Upper lobe of left lung (tissue), 6 donors: ENCODE data around the gene RYR1. TPM values are rescaled to one million over a fixed set of nuclear protein-coding genes. Genes with fewer than 3 reads are reported as not detected.
"Not testable (repeated sequence)": the region's sequence is repeated elsewhere in the genome, so short reads cannot be mapped to it uniquely, and the experiment has no call there.

Source experiments
- ATAC-seq, 2 donors: fragments of 200-7000 bp; cut with Tn5 transposase; one replicate each; pipeline ENCODE4 v1.9.1; 2022; ENCODE audit warnings: mild to moderate bottlenecking in 2 of 2, moderate library complexity in 2 of 2; ENCODE audit not compliant: low FRiP score in 2 of 2
- DNase-seq, 2 donors: peaks; one replicate each; pipeline ENCODE4 v3.0.0-alpha.2; 2019 to 2020
- H3K27ac ChIP-seq, 4 donors: fragments of 200-600 bp; sonication (generic); one replicate each; pipeline ENCODE4 v1.5.1; 2016 to 2019
- H3K27me3 ChIP-seq, 4 donors: fragments of 200-600 bp; sonication (generic); one replicate each; pipeline ENCODE4 v1.5.1; 2017 to 2019
- H3K36me3 ChIP-seq, 4 donors: fragments of 200-600 bp; sonication (generic); one replicate each; pipeline ENCODE4 v1.5.1; 2016 to 2019
- H3K4me1 ChIP-seq, 4 donors: fragments of 200-600 bp; sonication (generic); one replicate each; pipeline ENCODE4 v1.5.1; 2018 to 2019
- H3K4me3 ChIP-seq, 4 donors: fragments of 200-600 bp; sonication (generic); one replicate each; pipeline ENCODE4 v1.5.1; 2017 to 2019; ENCODE audit warnings: mild to moderate bottlenecking in 2 of 4, moderate library complexity in 1 of 4
- H3K9me3 ChIP-seq, 4 donors: fragments of 200-600 bp; sonication (generic); one replicate each; pipeline ENCODE4 v1.5.1; 2018 to 2019
- EP300 ChIP-seq, 4 donors: sonication (generic); formaldehyde crosslinking; IDR thresholded peaks; one replicate each; pipeline ENCODE4 v1.5.1; 2017; ENCODE audit warnings: antibody characterized with exemption in 4 of 4, control low read depth in 2 of 4
- POLR2A ChIP-seq, 4 donors: fragments of 450-650 bp; IDR thresholded peaks; one replicate each; pipeline ENCODE4 v1.5.1; 2016 to 2017; ENCODE audit warnings: antibody characterized with exemption in 4 of 4, mild to moderate bottlenecking in 2 of 4
- POLR2AphosphoS5 ChIP-seq, 2 donors: sonication (generic); formaldehyde crosslinking; IDR thresholded peaks; one replicate each; pipeline ENCODE4 v1.5.1; 2017; ENCODE audit warnings: antibody characterized with exemption in 2 of 2
- WGBS, 2 donors: methylation state at CpG; one replicate each; pipeline ENCODE4 v1.1.5; 2017 to 2018; 5-methylcytosine and 5-hydroxymethylcytosine counted together
- total RNA-seq, 6 donors: library from RNA; depleted of rRNA in 4 of 6; stranded (reverse); fragments of >200 nt in 4 of 6; gene quantifications; one replicate each; pipeline versions ENCODE4 v1.1.0 to v1.2.1, GENCODE V29; 2016 to 2021
- TF ChIP-seq, protein P1 (sequence below), 6 experiments: fragments of 450-650 bp in 4 of 6; fragments of 200-600 bp in 2 of 6; sonication (generic) in 2 of 6; IDR thresholded peaks; one replicate each; pipeline ENCODE4 v1.5.1; 2016 to 2019; ENCODE audit warnings: antibody characterized with exemption in 6 of 6
- donor health status: DM: no; HTN: no; CAD: no; lungs with moderate emphysema.
- donor health status: DM: no; HTN: yes; CAD: no; lungs with severe emphysema.

The RYR1 gene
- total RNA-seq, 6 donors from 2014 or later, result 1.1 to 22.0 (median 5.5) TPM

DNA sequence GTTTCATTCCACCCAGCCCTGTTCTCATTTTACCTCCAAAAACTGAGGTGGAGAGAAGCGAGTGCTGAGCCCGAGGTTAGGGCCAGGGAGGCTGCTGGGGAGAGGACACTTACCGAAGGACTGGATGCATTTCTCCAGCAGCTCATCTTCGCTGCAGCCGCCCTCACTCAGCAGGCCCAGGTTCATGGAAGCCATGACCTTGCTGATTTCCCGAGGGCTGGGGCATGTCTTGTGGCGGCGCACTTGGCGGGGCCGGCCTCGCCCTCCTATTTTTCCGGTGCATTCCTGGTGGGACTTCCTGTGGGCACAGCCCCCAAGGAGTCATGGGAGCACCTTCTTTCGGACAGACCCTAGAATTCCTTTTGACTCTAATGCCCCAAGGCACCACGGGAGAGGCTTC is 11.6 kb upstream of the RYR1 start:
- 74 to 81% methylated on average over 11 to 14 of the region's 14 CpGs for WGBS, 2 donors
- ATAC-seq (no peak), DNase-seq (no peak)
- Histone ChIP-seq H3K36me3 (no peaks in the 10 kb centered on the region), H3K27ac (no peak overlapping the region), H3K4me1 (peaks cover 13 to 21% (median 15%) of the 10 kb centered on the region in 4 donors), H3K27me3 (peaks cover 0 to 3% (median 0%) of the 10 kb centered on the region in 4 donors), H3K4me3 (no peak overlapping the region), H3K9me3 (no peaks in the 10 kb centered on the region)
- TF ChIP-seq, protein P1, sequence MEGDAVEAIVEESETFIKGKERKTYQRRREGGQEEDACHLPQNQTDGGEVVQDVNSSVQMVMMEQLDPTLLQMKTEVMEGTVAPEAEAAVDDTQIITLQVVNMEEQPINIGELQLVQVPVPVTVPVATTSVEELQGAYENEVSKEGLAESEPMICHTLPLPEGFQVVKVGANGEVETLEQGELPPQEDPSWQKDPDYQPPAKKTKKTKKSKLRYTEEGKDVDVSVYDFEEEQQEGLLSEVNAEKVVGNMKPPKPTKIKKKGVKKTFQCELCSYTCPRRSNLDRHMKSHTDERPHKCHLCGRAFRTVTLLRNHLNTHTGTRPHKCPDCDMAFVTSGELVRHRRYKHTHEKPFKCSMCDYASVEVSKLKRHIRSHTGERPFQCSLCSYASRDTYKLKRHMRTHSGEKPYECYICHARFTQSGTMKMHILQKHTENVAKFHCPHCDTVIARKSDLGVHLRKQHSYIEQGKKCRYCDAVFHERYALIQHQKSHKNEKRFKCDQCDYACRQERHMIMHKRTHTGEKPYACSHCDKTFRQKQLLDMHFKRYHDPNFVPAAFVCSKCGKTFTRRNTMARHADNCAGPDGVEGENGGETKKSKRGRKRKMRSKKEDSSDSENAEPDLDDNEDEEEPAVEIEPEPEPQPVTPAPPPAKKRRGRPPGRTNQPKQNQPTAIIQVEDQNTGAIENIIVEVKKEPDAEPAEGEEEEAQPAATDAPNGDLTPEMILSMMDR (IDR thresholded peaks at IDR 0.05), result no peak
- TF ChIP-seq POLR2AphosphoS5 (IDR thresholded peaks at IDR 0.05) (no peak), EP300 (IDR thresholded peaks at IDR 0.05) (no peak), POLR2A (IDR thresholded peaks at IDR 0.05) (no peak)

DNA sequence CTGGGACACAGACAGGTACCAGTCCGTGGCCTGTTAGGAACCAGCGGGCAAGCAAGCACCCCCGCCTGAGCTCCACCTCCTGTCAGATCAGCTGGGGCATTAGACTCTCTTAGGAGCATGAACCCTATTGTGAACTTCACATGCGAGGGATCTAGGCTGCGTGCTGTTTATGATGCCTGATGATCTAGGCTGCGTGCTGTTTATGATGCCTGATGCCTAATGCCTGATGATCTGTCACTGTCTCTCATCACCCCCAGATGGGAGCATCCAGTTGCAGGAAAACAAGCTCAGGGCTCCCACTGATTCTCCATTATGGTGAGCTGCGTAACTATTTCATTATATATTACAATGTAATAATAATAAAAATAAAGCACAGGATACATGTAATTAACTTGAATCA is 11.1 kb upstream of the RYR1 start:
- H3K9me3 ChIP-seq, result no peaks in the 10 kb centered on the region
- ATAC-seq (no peak), DNase-seq (no peak)
- peaks cover 0 to 3% (median 0%) of the 10 kb centered on the region in 4 donors for H3K27me3 ChIP-seq
- H3K36me3 ChIP-seq, result no peaks in the 10 kb centered on the region
- no peak overlapping the region for H3K27ac ChIP-seq
- TF ChIP-seq POLR2A (IDR thresholded peaks at IDR 0.05), result no peak
- no peak overlapping the region for H3K4me3 ChIP-seq
- 91 to 94% methylated on average over 1 to 7 of the region's 7 CpGs for WGBS, 2 donors
- H3K4me1 ChIP-seq, result peaks cover 10 to 19% (median 12%) of the 10 kb centered on the region in 4 donors

DNA sequence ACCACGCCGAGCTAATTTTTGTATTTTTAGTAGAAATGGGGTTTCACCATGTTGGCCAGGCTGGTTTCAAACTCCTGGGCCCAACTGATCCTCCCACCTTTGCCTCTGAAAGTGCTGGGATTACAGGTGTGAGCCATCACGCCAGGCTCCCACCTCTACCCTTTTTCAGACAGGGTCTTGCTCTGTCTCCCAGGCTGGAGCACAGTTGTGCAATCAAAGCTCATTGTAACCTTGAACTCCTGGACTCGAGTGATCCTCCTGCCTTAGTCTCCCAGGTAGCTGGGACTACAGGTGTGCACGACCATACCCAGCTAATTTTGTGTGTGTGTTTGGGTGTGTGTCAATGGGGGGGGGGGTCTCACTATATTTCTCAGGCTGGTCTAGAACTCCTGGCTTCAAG is 9.2 kb upstream of the RYR1 start:
- WGBS, 2 donors, result 79 to 90% methylated on average over 4 to 5 of the region's 5 CpGs
- ATAC-seq (no peak), DNase-seq (no peak)
- H3K36me3 ChIP-seq, result no peaks in the 10 kb centered on the region
- peaks cover 0 to 8% (median 0%) of the 10 kb centered on the region in 4 donors for H3K4me1 ChIP-seq
- no peaks in the 10 kb centered on the region for H3K9me3 ChIP-seq
- no peaks in the 10 kb centered on the region for H3K27me3 ChIP-seq
- no peak overlapping the region for H3K4me3 ChIP-seq
- TF ChIP-seq POLR2A (IDR thresholded peaks at IDR 0.05) (no peak), EP300 (IDR thresholded peaks at IDR 0.05) (no peak), POLR2AphosphoS5 (IDR thresholded peaks at IDR 0.05) (no peak)
- TF ChIP-seq, protein P1 (IDR thresholded peaks at IDR 0.05), result no peak
- H3K27ac ChIP-seq, result no peak overlapping the region

DNA sequence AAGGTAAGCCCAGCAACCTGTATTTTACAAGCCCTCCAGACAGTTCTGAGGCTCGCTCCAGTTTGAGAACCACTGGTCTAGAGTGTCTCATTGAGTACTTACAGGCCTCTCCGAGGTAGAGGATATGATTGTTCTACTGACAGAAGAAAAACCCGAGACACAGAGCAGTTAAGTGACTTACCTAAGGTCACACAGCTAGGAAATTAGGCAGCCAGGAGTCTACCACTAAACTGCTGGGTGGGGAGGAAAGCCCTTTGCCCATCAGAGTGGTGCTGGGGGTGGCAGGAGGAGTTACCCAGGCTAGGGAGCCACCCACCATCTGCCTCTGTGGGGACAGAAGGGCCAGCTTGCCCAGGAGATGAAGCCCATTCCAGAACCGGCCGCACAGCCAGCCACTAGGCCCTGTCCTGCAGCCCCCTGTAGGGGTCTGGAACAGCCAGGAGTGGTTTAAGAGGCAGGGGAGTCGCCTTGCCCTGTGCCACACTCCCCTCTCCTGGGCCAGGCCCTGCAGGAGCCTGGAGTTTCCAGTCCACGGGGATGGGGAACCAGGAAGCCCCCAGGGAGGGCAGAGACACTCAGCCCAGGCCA is 8.2 kb upstream of the RYR1 start:
- 70 to 75% methylated on average over 6 to 7 of the region's 7 CpGs for WGBS, 2 donors
- Histone ChIP-seq H3K4me1 (peaks cover 0 to 8% (median 0%) of the 10 kb centered on the region in 4 donors), H3K9me3 (no peaks in the 10 kb centered on the region), H3K4me3 (peak overlapping the region in 3 of 4 donors; percentile 28 to 54 (median 33)), H3K27me3 (no peaks in the 10 kb centered on the region), H3K27ac (peak overlapping the region in 3 of 4 donors; percentile 21 to 85 (median 77)), H3K36me3 (no peaks in the 10 kb centered on the region)
- DNase-seq (no peak), ATAC-seq (peak; percentile 35 to 45)
- TF ChIP-seq POLR2AphosphoS5 (IDR thresholded peaks at IDR 0.05), result no peak
- TF ChIP-seq, protein P1 (IDR thresholded peaks at IDR 0.05), result no peak
- no peak for TF ChIP-seq POLR2A (IDR thresholded peaks at IDR 0.05)
- no peak for TF ChIP-seq EP300 (IDR thresholded peaks at IDR 0.05)

DNA sequence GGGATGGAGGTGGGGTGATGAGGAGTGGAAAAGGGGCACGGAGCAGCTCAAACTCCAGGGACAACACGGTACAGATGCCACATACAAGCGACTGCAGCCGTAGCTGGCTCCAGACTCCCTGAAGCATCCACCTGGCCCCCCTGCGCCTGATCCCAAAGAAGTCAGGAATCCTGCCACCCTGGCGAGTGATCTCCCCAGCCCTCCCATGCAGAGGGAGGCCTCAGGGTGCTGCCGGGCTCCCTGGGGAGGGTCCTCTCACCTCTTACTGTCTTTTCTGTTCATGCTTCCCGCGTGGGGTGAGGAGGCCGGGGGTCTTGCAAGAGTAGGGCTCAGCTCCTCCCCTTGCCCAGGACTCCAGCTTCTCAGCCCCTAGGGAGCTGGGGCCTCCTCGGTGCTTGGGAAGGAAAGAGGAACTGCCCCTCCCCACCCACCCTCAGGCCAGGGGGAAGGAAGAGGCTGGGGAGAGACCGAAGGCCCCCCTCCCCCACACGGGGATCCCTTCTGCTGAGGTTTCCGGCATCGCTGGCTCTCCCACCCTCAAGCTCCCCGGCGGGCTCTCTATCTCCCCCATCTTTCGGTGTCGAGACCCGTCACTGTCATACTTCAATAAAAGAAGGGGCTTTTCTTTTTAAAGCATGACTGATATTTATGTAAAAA is 7.6 kb upstream of the RYR1 start, which contains the start of gene RASGRP4:
TSS of gene RASGRP4 (minus strand) at position 410 of the 657 bp plus-strand sequence. CDS start at position 282, 128 bp downstream.
- Histone ChIP-seq H3K4me1 (peaks cover 0 to 8% (median 0%) of the 10 kb centered on the region in 4 donors), H3K27ac (peak within 1 kb of the TSS in 3 of 4 donors; percentile 21 to 85 (median 77)), H3K9me3 (no peaks in the 10 kb centered on the region), H3K27me3 (no peaks in the 10 kb centered on the region), H3K36me3 (no peaks in the 10 kb centered on the region), H3K4me3 (peak within 1 kb of the TSS in 3 of 4 donors; percentile 28 to 54 (median 33))
- TF ChIP-seq, protein P1 (IDR thresholded peaks at IDR 0.05), result no peak
- TF ChIP-seq POLR2A (IDR thresholded peaks at IDR 0.05), result no peak
- no peak for TF ChIP-seq POLR2AphosphoS5 (IDR thresholded peaks at IDR 0.05)
- TF ChIP-seq EP300 (IDR thresholded peaks at IDR 0.05), result no peak
- WGBS, 2 donors, result 17 to 19% methylated on average over 12 to 20 of the region's 20 CpGs
- ATAC-seq (peak; percentile 51 to 82), DNase-seq (peak in 1 of 2 donors; percentile 49)

DNA sequence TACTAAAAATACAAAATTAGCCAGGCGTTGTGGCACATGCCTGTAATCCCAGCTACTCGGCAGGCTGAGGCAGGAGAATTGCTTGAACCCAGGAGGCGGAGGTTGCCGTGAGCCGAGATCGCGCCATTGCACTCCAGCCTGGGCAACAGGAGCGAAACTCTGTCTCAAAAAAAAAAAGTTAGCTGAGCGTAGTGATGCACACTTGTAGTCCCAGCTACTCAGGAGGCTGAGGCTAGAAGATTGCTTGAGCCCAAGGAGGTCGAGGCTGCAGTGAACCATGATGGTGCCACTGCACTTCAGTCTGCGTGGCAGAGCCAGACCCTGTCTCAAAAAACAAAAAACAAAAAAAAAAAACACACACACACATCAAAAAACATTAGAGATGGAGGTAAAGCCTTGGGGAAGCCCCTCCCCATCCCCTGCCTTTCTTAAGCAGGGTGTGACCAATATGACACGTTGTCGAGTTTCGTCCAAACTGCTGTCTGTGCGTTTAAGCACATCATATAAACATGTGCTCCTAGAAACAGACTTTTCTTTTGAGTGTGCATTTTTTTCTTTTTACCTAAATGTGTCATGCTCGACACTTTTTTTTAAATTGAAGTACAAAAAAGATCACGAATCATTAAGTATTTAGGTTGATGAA is 6.3 kb upstream of the RYR1 start:
- not testable (repeated sequence) for ATAC-seq, DNase-seq, H3K4me1 ChIP-seq, H3K4me3 ChIP-seq, H3K27ac ChIP-seq, H3K9me3 ChIP-seq, H3K27me3 ChIP-seq, H3K36me3 ChIP-seq
- whole genome bisulfite sequencing, 2 donors, result 63 to 73% methylated on average over 16 to 17 of the region's 17 CpGs
